ENCODE data around the gene DNPEP.

DNA sequence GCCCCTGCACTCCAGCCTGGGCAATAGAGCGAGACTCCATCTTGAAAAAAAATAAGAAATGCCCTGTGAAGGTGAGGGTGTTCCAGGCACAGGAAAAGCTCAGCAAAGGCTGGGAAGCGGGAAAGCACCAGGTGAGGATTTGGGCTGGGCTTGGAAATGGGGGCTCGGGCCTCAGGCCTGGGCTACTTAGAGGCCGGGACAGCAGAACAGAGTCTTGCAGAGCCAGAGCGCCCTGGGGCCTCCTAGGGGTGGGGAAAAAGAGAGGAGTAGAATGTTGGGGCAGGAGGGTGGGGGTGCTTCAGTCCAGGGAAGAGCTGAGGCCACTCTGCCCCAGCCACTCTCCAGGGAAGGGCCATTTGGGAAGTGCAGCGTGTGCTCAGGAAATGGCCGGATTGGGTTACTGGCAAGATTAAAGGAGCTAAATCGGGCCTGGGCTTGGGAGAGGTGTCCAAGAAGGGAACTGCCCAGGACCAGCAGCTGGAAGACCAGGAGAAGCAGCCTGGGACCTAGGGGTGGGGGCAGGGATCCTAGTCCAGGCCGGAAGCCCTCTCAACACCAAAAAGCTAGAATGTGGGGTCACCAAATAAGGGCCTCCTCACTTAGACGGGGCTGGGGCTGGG lies 16.7 kb upstream of the DNPEP start:
- TF ChIP-seq POLR2A (IDR thresholded peaks at IDR 0.05), result no peak
- TF ChIP-seq, protein P1, sequence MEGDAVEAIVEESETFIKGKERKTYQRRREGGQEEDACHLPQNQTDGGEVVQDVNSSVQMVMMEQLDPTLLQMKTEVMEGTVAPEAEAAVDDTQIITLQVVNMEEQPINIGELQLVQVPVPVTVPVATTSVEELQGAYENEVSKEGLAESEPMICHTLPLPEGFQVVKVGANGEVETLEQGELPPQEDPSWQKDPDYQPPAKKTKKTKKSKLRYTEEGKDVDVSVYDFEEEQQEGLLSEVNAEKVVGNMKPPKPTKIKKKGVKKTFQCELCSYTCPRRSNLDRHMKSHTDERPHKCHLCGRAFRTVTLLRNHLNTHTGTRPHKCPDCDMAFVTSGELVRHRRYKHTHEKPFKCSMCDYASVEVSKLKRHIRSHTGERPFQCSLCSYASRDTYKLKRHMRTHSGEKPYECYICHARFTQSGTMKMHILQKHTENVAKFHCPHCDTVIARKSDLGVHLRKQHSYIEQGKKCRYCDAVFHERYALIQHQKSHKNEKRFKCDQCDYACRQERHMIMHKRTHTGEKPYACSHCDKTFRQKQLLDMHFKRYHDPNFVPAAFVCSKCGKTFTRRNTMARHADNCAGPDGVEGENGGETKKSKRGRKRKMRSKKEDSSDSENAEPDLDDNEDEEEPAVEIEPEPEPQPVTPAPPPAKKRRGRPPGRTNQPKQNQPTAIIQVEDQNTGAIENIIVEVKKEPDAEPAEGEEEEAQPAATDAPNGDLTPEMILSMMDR (IDR thresholded peaks at IDR 0.05), result no peak

All from thyroid gland (tissue), 4 donors.